ENCODE measurements around the gene SPDYC.
"Not testable (repeated sequence)": the region's sequence is repeated elsewhere in the genome, so short reads cannot be mapped to it uniquely, and the experiment has no call there.

Gene SPDYC

DNA sequence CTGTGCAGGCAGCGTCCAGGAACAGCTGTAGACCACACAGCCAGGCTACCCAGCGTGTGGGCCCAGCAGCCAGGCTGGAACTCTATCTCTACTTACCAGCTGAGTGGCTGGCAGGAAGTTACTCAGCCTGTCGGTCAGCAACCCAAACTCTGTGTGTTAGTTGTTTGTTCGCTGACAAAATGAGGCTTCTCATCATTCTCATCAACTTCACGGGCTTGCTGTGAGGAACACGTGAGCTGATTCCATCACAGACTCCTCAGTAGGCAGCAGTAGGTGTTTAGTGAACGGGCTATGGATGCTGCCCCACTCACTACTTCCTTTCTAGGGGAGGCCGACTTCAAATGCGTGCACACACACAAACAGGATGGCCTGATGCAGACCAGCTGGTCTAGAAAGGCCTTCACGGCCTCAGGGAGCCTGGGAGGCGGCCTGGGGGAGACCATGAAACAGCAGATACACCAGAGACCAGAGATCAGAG is 830 bp upstream of the SPDYC start:
- no peak for DNase-seq

DNA sequence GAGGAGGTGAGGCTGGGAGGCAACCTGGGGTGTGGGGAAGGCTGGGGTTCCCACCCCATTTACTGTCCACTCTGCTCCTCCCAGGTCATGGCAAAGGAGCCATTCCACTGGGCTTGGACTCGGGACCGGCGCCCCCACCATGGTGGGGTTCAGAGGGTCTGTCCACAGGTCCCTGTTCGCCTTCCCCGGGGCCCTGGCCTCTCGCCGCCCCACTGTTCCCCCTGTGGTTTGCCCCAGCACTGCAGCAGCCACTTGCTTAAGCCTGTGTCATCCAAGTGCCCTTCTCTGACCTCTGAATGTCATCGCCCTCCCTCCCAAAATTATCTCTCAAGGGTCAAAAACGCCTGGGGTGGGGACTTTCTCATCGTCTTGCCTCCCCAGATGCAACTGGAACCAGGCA is 2.6 kb downstream of the SPDYC start:
- no peak for DNase-seq

DNA sequence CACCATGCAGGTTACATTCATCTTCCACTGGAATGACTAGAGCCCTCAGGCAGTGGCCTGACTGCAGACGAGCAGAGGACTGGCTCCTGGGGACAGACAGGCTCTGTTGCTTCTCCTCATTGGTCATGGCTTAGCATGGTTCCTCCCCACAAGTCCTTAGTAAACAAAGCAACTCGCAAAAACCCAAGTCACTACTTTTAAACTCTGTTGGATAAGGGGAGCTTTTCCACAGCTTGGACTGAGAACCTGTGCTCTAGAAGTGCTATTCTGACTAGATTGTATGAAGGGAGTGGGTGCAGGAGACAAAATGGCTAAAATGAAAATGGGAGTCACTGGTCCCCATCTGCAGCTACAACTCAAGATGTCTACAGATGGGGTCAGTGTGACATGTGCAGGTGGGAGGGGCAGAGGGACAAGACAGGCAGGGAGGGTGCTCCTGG is 4.6 kb downstream of the SPDYC start:
- DNase-seq, result not testable (repeated sequence)

DNA sequence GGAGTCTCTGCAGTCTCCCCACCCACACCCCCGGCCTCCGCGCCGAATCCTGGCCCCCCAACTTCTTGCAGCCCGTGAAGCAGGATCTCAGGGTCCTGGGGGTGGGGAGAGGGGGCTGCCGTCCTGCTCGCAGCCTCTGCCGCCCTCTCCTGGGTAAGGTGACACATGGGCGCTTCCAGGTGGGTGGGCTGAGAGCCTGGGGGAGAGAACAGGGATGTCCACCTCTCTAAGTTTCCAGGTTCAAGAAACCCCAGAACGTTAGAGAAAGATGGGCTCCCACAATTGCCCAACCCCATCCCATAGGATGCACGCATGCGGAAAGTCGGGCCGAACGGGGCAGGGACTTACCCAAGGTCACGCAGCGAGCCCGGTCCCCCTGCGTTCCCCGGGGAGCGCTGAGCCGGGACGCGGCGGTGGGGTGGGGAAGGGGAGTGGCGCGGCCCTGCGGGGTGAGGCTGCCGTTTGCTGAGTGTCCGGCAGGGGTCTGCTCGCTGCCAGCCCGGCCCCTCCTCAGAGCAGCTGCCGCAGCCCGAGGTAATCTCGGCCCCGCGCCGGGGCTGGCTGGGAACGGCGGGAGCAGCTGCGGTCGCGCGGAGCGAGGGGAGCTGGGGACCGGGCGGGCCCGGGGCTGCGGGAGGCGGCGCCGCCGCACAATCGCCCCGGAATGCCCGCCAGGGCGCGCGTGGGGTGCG is 11.0 kb downstream of the SPDYC start:
- DNase-seq, result peak; percentile 57

DNA sequence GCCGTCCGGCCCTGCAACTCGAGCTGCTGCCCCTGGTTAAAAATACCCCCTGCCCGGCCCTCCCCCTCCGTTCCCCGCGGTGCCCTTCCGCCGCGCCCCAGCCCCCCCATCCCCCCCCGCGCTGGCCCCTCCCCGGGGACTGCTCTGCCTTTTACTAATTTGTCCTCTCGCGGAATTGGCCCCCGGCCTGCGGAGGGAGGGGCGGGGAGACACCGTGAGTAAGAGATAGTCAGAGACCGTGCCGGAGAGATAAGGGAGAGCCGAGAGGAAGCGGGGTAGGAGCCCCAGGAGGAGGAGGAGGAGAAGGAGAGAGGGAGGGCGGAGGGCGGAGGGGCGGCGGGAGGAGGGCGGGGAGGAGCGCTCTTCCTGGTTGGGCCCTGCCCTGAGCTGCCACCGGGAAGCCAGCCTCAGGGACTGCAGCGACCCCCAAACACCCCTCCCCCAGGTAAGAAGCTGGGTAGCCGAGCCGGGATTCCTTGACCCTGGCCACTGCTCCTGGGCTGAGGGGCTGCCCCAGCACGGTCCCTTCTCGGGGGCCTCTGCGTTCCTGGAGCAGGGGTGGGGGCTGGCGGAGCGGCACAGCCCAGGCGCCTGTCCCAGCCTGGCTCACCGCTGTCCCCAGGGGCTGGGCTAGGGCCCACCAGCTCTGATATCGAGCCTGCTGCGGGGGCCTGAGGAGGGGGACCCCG is 11.7 kb downstream of the SPDYC start, which contains the start of gene CAPN1:
TSS of gene CAPN1 (plus strand) at position 360 of the 689 bp plus-strand sequence. CDS start 774 bp downstream, outside the sequence.
- peak; percentile 71 for DNase-seq

DNA sequence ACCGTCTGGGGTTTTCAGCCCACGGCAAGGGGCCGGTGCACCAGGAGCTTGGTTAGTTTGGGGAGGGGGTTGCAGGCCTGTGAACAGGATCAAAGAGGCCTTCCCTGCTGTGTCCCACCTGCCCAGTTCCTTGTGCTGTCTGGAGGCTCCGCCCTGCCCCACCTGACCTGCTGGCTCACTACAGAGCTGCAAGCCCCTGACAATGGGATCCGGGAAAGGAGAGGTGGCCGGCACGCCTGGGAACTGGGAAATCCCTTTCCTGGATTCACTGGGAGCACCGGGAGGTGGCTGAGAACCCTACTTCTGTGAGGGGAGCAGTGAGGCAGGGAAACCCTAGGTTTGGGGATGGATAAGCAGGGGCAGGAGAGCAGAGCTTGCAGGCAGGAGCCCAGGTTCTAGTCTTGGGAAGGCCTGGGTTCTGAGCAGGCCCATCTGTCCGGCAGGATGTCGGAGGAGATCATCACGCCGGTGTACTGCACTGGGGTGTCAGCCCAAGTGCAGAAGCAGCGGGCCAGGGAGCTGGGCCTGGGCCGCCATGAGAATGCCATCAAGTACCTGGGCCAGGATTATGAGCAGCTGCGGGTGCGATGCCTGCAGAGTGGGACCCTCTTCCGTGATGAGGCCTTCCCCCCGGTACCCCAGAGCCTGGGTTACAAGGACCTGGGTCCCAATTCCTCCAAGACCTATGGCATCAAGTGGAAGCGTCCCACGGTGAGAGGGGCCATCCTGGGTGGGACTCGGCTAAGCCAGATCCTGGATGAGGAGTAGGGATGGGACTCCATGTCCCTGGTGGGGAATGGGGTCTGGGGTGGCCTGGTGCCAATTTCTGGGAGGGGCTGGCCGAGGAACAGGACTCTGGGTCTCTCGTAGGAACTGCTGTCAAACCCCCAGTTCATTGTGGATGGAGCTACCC is 12.5 kb downstream of the SPDYC start:
- DNase-seq, result no peak

DNA sequence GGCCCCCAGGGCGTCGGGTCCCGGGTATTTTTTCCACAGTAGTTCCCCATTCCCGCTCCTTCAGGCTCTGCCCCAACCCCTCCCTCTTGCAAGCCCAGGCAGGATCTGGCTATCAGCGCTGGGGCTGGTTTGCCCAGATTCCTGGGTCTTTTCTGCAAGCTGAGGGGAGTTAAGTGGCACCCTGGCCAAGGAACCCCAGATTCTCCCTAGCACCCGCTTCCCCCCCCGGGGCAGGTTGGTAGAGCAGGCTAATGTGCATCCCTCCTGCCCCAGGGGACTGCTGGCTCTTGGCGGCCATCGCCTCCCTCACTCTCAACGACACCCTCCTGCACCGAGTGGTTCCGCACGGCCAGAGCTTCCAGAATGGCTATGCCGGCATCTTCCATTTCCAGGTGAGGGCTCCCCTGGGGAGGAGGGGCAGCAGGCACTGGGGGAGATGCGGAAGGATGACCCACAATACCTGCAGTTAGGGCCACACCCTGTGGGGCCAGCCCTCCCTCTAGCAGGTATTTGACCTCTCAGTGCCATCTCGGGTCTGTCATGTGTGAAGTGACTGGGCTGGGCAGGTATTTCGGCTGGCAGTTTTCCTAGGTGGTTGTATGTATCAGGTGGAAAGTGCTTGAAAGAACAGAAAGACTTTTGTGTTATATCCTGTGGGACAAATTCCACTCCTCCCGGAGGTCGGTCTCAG is 13.3 kb downstream of the SPDYC start:
- no peak for DNase-seq

DNA sequence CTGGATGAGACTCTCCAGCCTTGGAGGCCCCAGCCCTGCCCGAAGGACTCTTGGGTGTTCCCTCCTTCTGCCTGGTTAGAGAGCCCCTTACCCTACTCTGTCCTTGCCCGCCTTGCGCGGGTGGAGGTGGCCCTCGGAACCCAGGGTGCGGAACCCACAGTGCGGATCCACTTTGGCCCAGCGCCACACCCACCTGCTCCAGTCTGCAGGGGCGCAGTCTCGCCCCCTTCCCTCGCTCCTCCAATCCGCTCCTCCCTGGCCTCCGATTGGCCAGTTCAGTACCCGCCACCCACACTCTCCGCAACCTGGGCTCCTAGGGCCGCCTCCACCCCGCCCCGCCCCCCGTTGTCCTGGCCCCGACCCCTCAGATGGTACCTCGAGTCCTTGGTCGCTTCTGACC is 14.1 kb downstream of the SPDYC start:
- DNase-seq, result no peak

DNA sequence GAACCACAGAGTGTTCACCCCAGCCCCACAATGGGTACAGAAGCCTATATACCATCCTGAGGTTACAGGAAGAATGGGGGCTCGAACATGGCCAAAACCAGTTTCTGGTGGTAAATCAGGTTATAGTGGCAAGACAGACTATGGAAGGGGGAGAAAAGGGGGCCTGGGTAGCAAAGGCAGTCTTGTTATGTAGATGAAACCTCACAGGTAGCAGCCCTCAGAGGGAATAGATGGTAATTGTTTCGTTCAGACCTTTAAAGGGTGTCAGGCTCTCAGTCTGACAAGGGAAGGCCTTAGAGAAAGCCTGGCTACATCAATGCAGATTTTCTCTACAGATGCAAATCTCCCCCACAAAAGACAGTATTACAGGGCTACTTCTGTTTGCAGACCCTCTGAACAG is 15.1 kb downstream of the SPDYC start:
- no peak for DNase-seq

DNA sequence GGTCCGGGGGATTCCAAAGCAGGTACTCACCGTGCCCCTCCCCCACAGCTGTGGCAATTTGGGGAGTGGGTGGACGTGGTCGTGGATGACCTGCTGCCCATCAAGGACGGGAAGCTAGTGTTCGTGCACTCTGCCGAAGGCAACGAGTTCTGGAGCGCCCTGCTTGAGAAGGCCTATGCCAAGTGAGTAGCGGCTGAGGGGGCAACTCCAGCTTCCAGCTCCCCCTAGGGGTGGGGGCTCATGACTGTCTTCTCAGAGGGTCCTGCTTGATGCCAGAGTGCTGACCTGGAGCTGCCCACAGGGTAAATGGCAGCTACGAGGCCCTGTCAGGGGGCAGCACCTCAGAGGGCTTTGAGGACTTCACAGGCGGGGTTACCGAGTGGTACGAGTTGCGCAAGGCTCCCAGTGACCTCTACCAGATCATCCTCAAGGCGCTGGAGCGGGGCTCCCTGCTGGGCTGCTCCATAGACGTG is 15.9 kb downstream of the SPDYC start:
- no peak for DNase-seq

DNA sequence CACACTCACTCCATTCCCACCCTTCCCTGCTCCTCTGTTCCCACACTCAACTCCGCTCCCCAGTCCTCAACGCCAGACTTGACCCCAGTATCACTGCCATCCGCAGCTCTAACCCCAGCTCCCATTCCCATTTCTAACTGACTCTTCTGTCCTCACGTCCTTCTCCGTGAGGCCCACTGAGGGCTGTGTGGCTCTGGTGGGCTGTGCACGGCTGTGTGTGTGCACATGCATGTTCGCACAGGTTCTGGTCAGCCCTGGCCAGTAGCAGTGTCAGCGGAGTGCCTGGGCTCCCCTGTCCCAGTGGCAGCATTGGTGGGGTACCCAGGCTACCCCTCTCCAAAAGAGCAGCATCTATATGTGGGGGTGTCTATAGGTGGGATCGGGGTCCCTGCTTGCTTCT is 16.7 kb downstream of the SPDYC start:
- no peak for DNase-seq

DNA sequence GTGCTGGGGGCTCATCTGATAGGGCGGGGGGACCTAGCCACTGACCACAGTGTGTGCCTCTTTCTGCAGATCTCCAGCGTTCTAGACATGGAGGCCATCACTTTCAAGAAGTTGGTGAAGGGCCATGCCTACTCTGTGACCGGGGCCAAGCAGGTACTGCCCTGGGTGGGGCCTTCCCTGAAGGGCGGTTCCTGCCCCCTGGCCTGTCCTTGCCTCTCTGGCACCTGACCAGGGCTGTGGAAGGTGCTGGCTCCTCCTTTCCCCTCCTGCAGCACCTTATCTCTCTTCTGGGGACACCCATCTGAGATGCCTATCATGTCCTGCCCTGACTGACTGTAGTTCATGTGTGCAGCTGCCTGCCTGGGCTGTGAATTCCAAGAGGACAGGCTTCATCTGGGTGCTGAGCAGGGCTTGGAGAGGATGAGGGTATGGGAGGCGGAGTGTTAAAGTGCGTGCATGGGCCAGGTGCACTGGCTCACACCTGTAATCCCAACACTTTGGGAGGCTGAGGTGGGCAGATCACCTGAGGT is 17.2 kb downstream of the SPDYC start:
- no peak for DNase-seq

DNA sequence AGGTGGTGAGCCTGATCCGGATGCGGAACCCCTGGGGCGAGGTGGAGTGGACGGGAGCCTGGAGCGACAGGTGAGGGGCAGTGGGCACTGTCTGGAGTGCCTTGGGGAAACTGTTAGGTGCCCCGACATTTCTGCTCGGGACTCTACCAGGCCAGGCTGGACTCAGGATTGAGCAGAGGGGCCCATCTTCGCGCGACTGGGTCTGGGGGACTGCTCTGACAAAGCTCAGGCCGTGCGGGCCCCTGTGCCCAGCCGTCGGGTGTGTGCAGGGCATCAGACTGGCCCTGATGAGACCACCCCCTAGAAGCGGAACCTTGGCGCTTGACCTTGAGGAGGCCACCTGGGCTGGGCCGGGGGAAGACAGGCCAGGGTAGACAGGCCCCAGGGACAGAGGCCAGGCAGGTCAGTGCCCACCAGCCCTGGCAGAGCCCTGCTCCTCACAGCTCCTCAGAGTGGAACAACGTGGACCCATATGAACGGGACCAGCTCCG is 18.0 kb downstream of the SPDYC start:
- no peak for DNase-seq

DNA sequence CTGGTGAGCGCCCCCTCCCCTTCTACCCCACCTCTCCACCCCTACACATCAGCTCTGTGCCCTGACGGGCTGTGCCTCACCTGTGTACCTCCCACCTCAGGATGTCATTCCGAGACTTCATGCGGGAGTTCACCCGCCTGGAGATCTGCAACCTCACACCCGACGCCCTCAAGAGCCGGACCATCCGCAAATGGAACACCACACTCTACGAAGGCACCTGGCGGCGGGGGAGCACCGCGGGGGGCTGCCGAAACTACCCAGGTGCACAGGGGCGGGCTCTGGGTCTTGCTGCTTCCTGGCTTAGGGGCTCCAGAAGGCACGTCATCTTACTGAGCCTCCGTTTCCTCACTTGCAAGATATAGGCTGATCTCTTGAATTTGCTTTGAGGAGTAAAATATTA is 18.5 kb downstream of the SPDYC start:
- DNase-seq, result no peak

DNA sequence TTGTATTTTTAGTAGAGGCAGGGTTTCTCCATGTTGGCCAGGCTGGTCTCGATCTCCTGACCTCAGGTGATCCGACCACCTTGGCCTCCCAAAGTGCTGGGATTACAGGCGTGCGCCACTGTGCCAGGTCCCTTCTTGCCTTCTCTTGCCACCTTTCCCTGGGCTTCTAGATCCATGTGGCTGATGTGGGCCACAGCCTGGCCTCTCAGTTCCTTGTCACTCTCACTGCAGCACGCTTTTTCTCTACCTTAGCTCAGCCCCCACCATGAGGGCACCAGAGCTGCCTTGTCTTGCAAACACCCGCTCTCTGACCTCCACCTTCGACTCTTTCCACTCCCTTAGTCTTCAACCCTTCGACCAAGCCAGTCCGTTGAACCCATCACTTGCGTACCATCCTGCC is 19.2 kb downstream of the SPDYC start:
- DNase-seq, result no peak

DNA sequence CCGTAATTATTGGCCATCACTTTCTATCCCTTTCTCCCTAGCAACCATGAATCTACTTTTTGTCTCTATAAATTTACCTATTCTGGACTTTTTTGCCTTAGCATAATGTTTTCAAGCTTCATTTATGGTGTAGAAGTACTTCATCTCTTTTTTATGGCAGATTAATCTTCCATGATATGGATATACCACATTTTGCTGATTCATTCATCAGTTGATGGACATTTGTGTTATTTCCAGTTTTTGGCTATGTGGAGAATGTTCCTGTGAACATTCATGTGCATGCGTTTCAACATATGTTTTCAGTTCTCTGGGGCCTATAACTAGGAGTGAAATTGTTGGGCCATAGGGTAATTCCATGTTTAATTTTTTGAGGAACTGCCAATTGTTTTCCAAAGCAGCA is 24.5 kb downstream of the SPDYC start:
- DNase-seq, result no peak

DNA sequence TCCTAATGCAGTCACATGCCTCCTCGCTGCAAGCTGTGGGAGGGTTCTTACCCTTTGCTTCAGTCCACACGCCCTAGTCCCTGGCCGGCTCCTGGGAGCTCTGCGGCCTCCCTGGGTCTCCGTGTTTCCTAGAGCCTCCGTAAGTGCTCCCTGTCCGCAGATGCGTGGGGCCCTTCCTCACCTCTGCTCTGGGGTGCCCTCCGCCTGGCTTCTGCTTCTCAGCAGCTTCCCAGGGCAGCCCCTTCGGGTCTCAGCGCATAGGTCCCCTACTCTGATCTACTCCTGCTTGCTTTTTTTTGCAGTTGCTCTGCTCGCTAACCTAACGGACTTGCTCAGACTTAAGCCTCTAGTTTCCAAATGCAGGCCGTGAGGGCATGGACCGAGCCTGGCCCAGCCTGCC is 34.1 kb downstream of the SPDYC start:
- no peak for DNase-seq

DNA sequence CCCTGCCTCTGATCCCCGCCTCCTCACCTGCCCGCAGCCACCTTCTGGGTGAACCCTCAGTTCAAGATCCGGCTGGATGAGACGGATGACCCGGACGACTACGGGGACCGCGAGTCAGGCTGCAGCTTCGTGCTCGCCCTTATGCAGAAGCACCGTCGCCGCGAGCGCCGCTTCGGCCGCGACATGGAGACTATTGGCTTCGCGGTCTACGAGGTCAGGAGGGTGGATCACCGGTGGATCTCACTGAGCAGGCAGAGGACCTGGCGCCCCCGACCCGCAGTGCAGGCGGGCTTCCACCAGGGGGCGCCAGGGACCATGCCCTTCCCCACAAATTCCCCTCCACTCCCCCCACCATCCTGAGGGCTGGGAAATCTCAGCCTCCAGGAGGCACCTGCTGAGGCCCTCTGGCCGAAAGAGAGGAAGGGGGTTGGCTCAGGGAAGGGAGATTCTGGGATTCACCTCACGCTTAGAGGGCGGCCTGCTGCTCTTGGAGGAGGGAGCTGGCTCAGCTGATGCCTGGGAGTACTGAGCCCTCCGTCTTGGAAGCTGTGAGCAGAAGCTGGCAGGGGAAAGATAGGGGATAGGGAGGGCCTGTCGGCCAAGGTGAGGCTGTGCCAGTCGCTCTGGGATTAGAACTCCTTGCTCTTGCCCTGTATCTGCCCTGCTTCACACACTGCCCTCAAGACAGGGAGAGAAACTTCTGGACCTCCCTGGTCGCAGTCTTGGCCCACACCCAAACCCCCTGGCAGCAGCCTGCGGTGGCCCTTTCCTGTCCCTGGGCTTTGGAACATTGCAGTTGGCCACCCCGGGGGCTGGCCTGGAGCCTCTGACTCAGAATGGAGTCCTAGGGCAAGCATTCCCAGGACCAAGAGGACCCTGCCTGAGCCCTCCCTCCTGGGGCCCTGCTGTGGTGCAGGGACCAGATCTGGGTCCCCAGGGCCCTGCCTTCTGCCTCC is 34.9 kb downstream of the SPDYC start:
- DNase-seq, result peak; percentile 52

DNA sequence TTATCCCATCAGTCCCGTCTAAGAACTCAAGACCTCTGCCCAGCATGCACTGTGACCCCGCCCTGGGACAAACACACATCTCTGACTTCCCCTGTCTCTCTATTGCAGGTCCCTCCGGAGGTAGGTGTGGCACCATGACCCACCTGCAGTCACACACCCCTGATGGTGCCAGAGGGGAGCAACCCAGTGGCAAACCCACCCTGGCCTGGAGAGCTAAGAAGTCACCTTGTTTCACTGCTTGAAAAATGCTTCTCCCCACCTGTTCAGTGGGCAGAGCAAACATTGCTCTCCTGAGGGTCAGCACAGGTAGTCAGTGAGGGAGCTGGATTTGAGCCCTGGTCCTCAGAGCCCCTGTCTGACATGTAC is 35.6 kb downstream of the SPDYC start:
- no peak for DNase-seq

DNA sequence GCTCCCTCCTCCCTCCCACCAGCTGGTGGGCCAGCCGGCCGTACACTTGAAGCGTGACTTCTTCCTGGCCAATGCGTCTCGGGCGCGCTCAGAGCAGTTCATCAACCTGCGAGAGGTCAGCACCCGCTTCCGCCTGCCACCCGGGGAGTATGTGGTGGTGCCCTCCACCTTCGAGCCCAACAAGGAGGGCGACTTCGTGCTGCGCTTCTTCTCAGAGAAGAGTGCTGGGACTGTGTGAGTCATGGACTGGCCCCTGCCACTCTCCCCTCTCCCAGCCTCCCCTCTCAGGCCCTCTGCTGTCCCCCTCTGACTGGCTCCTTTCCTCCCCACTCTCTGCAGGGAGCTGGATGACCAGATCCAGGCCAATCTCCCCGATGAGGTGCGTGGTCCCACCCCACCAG is 36.4 kb downstream of the SPDYC start:
- no peak for DNase-seq

DNA sequence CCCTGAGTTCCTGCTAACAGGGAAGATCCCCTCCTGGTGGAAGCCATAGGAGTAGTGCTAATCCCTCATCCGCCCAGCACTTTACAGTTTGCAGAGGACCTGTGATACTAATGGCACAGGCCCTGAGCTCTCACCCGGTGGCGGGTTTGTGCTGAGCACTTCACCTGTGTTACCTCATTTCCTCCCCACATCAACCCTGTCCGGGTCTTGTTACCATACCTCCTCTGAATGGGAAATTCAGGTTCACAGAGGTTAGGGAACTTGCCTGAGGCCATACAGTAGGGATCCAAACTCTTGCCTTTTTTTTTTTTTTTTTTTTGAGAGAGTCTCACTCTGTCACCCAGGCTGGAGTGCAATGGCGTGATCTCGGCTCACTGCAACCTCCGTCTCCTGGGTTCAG is 36.9 kb downstream of the SPDYC start:
- no peak for DNase-seq

All from activated CD8-positive, alpha-beta memory T cell treated with anti-CD3 and anti-CD28 coated beads, Interleukin-2, amount 50 U/mL, for 4 hours (primary cell).